KMS-11 (cell line): ENCODE results near the gene EFNB2.

Source experiments
- H2AFZ ChIP-seq: fragments of 200-600 bp; sonication (generic); 2 replicates; pipeline ENCODE4 v1.6.1; 2016; ENCODE audit warnings: antibody characterized with exemption, mixed run types, low read depth
- H3K27ac ChIP-seq: fragments of 200-600 bp; sonication (generic); 2 replicates; pipeline ENCODE4 v1.6.1; 2016; ENCODE audit warnings: mild to moderate bottlenecking, mixed run types
- H3K27me3 ChIP-seq: fragments of 200-600 bp; sonication (generic); 2 replicates; pipeline ENCODE4 v1.6.1; 2017; ENCODE audit warnings: mild to moderate bottlenecking, low read depth, mixed run types, moderate library complexity; ENCODE audit not compliant: insufficient read depth
- H3K36me3 ChIP-seq: fragments of 200-600 bp; sonication (generic); 2 replicates; pipeline ENCODE4 v1.6.1; 2017; ENCODE audit warnings: mild to moderate bottlenecking, mixed run types; ENCODE audit not compliant: insufficient read depth
- H3K4me1 ChIP-seq: fragments of 200-600 bp; sonication (generic); 2 replicates; pipeline ENCODE4 v1.6.1; 2016; ENCODE audit warnings: mild to moderate bottlenecking, low read depth, mixed run types; ENCODE audit not compliant: poor library complexity, severe bottlenecking
- H3K4me2 ChIP-seq: fragments of 200-600 bp; sonication (generic); 2 replicates; pipeline ENCODE4 v1.7.0; 2016; ENCODE audit warnings: mild to moderate bottlenecking, mixed run types
- H3K4me3 ChIP-seq: fragments of 200-600 bp; sonication (generic); IDR thresholded peaks from 2 replicates; pipeline ENCODE4 v1.6.1; 2017; ENCODE audit warnings: low read depth, low read length, mixed read lengths; ENCODE audit not compliant: insufficient read depth
- H3K79me2 ChIP-seq: fragments of 200-600 bp; sonication (generic); 2 replicates; pipeline ENCODE4 v1.6.1; 2016; ENCODE audit warnings: low read depth, mixed run types; ENCODE audit not compliant: insufficient read depth
- H3K9ac ChIP-seq: fragments of 200-600 bp; sonication (generic); 2 replicates; pipeline ENCODE4 v1.6.1; 2016; ENCODE audit warnings: mild to moderate bottlenecking, mixed run types
- H4K20me1 ChIP-seq: fragments of 200-600 bp; sonication (generic); 2 replicates; pipeline ENCODE4 v1.6.1; 2016; ENCODE audit warnings: mild to moderate bottlenecking, mixed run types; ENCODE audit not compliant: insufficient read depth
- CTCF ChIP-seq: fragments of 200-600 bp; sonication (generic); conservative IDR thresholded peaks from 2 replicates; pipeline ENCODE4 v1.6.1; 2017; ENCODE audit warnings: low read depth, mild to moderate bottlenecking, antibody characterized with exemption, low read length, moderate library complexity, mixed read lengths

Gene EFNB2

GRCh38 chr13:106467427-106468122 is 67.9 kb downstream of the EFNB2 start:
- no peak overlapping the region for H3K4me2 ChIP-seq
- H3K79me2 ChIP-seq: no peaks in the 10 kb centered on the region
- H3K9ac ChIP-seq: no peak overlapping the region
- no peak overlapping the region for H3K4me3 ChIP-seq
- H3K36me3 ChIP-seq: no peaks in the 10 kb centered on the region
- H2AFZ ChIP-seq: no peak overlapping the region
- no peaks in the 10 kb centered on the region for H4K20me1 ChIP-seq
- no peaks in the 10 kb centered on the region for H3K4me1 ChIP-seq
- no peaks in the 10 kb centered on the region for H3K27me3 ChIP-seq
- no peak for TF ChIP-seq CTCF
- H3K27ac ChIP-seq: no peak overlapping the region

GRCh38 chr13:106466691-106467426 is 68.6 kb downstream of the EFNB2 start:
- Histone ChIP-seq H3K9ac (no peak overlapping the region), H3K4me1 (no peaks in the 10 kb centered on the region), H3K79me2 (no peaks in the 10 kb centered on the region), H3K36me3 (no peaks in the 10 kb centered on the region), H3K4me3 (no peak overlapping the region), H3K27ac (no peak overlapping the region), H2AFZ (no peak overlapping the region), H3K4me2 (no peak overlapping the region), H3K27me3 (no peaks in the 10 kb centered on the region), H4K20me1 (no peaks in the 10 kb centered on the region)
- no peak for TF ChIP-seq CTCF

GRCh38 chr13:106464076-106464475 is 71.4 kb downstream of the EFNB2 start:
- Histone ChIP-seq H3K27ac (no peak overlapping the region), H3K4me2 (no peak overlapping the region)

GRCh38 chr13:106462710-106463109 is 72.8 kb downstream of the EFNB2 start:
- H3K36me3 ChIP-seq: no peaks in the 10 kb centered on the region
- no peaks in the 10 kb centered on the region for H3K4me1 ChIP-seq
- TF ChIP-seq CTCF: no peak

More at GRCh38 chr13:106464076-106464475, 71.4 kb downstream of the EFNB2 start:
- H3K4me3 ChIP-seq: no peak overlapping the region
- TF ChIP-seq CTCF: no peak
- no peaks in the 10 kb centered on the region for H4K20me1 ChIP-seq
- no peak overlapping the region for H2AFZ ChIP-seq
- no peak overlapping the region for H3K9ac ChIP-seq
- H3K36me3 ChIP-seq: no peaks in the 10 kb centered on the region
- H3K27me3 ChIP-seq: no peaks in the 10 kb centered on the region
- no peaks in the 10 kb centered on the region for H3K4me1 ChIP-seq
- H3K79me2 ChIP-seq: no peaks in the 10 kb centered on the region

More at GRCh38 chr13:106462710-106463109, 72.8 kb downstream of the EFNB2 start:
- H3K4me2 ChIP-seq: no peak overlapping the region
- no peak overlapping the region for H3K9ac ChIP-seq
- no peaks in the 10 kb centered on the region for H3K27me3 ChIP-seq
- no peak overlapping the region for H3K4me3 ChIP-seq
- no peaks in the 10 kb centered on the region for H3K79me2 ChIP-seq
- H3K27ac ChIP-seq: no peak overlapping the region
- no peaks in the 10 kb centered on the region for H4K20me1 ChIP-seq
- no peak overlapping the region for H2AFZ ChIP-seq
